Lung (tissue), 12 donors: ENCODE measurements around the gene ADAMTS2. TPM values are rescaled to one million over a fixed set of nuclear protein-coding genes. Genes with fewer than 3 reads are reported as not detected.

Source experiments
- ATAC-seq: fragments of 200-7000 bp; cut with Tn5 transposase; one replicate; pipeline ENCODE4 v1.9.1; 2020; ENCODE audit warnings: moderate number of reproducible peaks; ENCODE audit not compliant: insufficient read depth, low FRiP score
- DNase-seq, 3 donors: peaks; one replicate each; pipeline ENCODE4 v3.0.0-alpha.2; 2013 to 2017
- H3K27ac ChIP-seq, 2 donors: one replicate each; pipeline ENCODE4 v1.5.1; 2013; ENCODE audit warnings: mild to moderate bottlenecking in 2 of 2, moderate library complexity in 2 of 2, control low read depth in 1 of 2, inconsistent platforms in 1 of 2, low read depth in 1 of 2, low read length in 1 of 2
- H3K27me3 ChIP-seq, 3 donors: one replicate each; pipeline ENCODE4 v1.5.1; 2013; ENCODE audit warnings: low read length in 2 of 3; ENCODE audit not compliant: control insufficient read depth in 3 of 3, insufficient read depth in 3 of 3
- H3K36me3 ChIP-seq, 4 donors: one replicate each; pipeline ENCODE4 v1.5.1; 2013; ENCODE audit warnings: low read length in 4 of 4, mild to moderate bottlenecking in 1 of 4, moderate library complexity in 1 of 4; ENCODE audit not compliant: control insufficient read depth in 4 of 4, insufficient read depth in 4 of 4
- H3K4me1 ChIP-seq, 5 donors: one replicate each; pipeline ENCODE4 v1.5.1; 2013; ENCODE audit warnings: low read length in 5 of 5, mild to moderate bottlenecking in 2 of 5, moderate library complexity in 1 of 5; ENCODE audit not compliant: control insufficient read depth in 5 of 5, insufficient read depth in 5 of 5
- H3K4me3 ChIP-seq: one replicate; pipeline ENCODE4 v1.5.1; 2013; ENCODE audit warnings: mild to moderate bottlenecking, control low read depth, moderate library complexity
- H3K9ac ChIP-seq, 2 donors: one replicate each; pipeline ENCODE4 v1.5.1; 2013; ENCODE audit warnings: low read length in 2 of 2, control low read depth in 1 of 2; ENCODE audit not compliant: insufficient read depth in 1 of 2
- H3K9me3 ChIP-seq, 4 donors: one replicate each; pipeline ENCODE4 v1.5.1; 2013; ENCODE audit warnings: low read length in 3 of 4, mild to moderate bottlenecking in 1 of 4, moderate library complexity in 1 of 4; ENCODE audit not compliant: control insufficient read depth in 4 of 4, insufficient read depth in 3 of 4
- WGBS, 2 donors: extraction: QIAGEN DNeasy Blood & Tissue Kit; methylation state at CpG; one replicate each; pipeline ENCODE4 v1.1.7; 2013; 5-methylcytosine and 5-hydroxymethylcytosine counted together
- polyA plus RNA-seq, 2 donors: library from polyadenylated mRNA; stranded (reverse); fragments of 200-250 nt; gene quantifications; one replicate each; pipeline ENCODE4 v1.2.1, GENCODE V29; 2013
- total RNA-seq, 2 donors: library from RNA; depleted of rRNA in 1 of 2; stranded (reverse); fragments of >200 nt in 1 of 2; gene quantifications; one replicate each; pipeline ENCODE4 v1.2.1, GENCODE V29; 2014 to 2021
- TF ChIP-seq, protein P1 (sequence below): IDR thresholded peaks from 2 replicates; pipeline ENCODE4 v1.5.1; 2012; ENCODE audit warnings: mild to moderate bottlenecking; ENCODE audit errors: control extremely low read depth, extremely low read depth
- donor health status: control.
- donor health status: control.
- donor health status: Bipolar disorder and iron deficiency.
- donor health status: healthy.
- donor health status: DM: yes; HTN: yes; CAD: no.

Gene ADAMTS2
- total and polyA plus RNA-seq, 4 donors = 9.3 to 45.5 (median 28.7) TPM

DNA sequence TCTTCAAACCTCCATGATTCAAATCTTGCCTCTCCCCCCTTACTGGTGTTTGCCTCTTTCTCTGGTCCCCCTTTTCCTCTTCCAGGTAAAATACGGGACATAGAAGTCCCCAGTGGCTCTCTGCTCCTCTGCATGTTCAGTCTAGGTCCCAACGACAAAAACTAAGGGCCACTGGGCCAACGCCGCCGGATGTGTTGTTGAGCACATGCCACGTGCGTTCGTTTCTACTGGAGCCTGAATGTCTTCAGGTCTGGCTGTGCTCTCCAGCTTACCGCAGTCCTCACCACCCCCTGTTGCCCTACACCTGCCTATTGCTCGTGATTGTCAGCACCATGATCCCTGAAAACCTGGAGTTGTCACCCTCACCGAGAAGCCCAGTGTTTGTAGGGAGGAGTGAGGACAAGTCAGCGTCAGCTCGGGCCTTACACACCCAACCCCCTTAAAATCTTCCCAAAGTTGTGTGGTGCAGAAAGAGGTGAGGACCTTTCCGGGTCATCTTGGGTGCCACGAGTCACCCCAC, 2.8 kb upstream of the ADAMTS2 start:
- TF ChIP-seq, protein P1, sequence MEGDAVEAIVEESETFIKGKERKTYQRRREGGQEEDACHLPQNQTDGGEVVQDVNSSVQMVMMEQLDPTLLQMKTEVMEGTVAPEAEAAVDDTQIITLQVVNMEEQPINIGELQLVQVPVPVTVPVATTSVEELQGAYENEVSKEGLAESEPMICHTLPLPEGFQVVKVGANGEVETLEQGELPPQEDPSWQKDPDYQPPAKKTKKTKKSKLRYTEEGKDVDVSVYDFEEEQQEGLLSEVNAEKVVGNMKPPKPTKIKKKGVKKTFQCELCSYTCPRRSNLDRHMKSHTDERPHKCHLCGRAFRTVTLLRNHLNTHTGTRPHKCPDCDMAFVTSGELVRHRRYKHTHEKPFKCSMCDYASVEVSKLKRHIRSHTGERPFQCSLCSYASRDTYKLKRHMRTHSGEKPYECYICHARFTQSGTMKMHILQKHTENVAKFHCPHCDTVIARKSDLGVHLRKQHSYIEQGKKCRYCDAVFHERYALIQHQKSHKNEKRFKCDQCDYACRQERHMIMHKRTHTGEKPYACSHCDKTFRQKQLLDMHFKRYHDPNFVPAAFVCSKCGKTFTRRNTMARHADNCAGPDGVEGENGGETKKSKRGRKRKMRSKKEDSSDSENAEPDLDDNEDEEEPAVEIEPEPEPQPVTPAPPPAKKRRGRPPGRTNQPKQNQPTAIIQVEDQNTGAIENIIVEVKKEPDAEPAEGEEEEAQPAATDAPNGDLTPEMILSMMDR = no peak
- no peak for ATAC-seq
- Histone ChIP-seq H3K4me1 (peaks cover 0 to 16% (median 8%) of the 10 kb centered on the region in 5 donors), H3K27me3 (peaks cover 4 to 32% (median 9%) of the 10 kb centered on the region in 3 donors), H3K36me3 (no peaks in the 10 kb centered on the region), H3K27ac (no peak overlapping the region), H3K4me3 (no peak overlapping the region), H3K9ac (no peak overlapping the region), H3K9me3 (peaks cover 0 to 3% (median 0%) of the 10 kb centered on the region in 4 donors)
- WGBS, 2 donors = 79 to 86% methylated on average over 15 of the region's 15 CpGs
- no peak for DNase-seq

DNA sequence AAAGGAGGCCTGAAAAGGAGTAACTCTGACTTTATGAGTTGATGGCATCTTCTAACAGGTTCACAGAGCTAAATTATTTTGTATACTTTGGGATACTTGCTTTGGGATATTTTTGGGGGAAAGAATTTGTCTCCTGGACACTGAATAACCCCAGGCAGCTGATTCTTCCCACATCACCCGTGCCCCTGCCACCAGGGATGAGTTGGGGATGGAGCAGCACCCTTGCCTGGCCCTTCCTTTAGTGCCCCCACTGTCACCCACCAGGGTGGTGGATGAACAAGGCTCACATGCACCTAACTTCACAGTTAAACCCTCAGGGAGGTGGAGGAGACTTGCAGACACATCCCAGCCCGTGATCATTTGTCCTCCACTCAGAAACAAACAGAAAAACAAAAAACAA, 2.3 kb upstream of the ADAMTS2 start:
- ATAC-seq = no peak

DNA sequence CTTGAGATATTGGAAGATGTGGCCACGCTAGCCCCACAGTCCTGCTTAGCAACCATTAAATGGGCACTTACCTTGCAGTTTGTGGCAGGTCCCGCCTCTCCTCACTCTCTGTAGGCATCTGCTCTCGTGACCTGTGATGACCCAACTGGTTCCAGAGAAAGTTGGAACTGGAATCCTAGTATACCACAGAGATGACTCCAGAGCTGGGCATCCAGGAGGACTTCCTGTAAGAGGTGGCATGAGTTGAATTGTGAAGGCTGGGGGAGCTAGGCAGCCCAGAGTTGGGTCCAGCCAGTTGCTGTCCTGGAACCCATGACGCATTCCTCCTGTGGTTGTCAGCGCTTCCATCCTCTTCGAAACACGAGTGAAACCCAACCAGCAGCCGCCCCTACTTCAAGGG, 1.6 kb upstream of the ADAMTS2 start:
- H3K9ac ChIP-seq = no peak overlapping the region
- no peak for DNase-seq
- H3K36me3 ChIP-seq = no peaks in the 10 kb centered on the region
- H3K4me3 ChIP-seq = no peak overlapping the region
- WGBS, 2 donors = 85 to 92% methylated on average over 8 of the region's 8 CpGs
- H3K27ac ChIP-seq = no peak overlapping the region
- H3K27me3 ChIP-seq = peaks cover 7 to 44% (median 15%) of the 10 kb centered on the region in 3 donors
- TF ChIP-seq, protein P1 = no peak
- peaks cover 0 to 3% (median 0%) of the 10 kb centered on the region in 4 donors for H3K9me3 ChIP-seq
- peaks cover 0 to 25% (median 9%) of the 10 kb centered on the region in 5 donors for H3K4me1 ChIP-seq
- ATAC-seq = no peak

More for the DNA sequence above, 2.3 kb upstream of the ADAMTS2 start:
- H3K9ac ChIP-seq = no peak overlapping the region
- TF ChIP-seq, protein P1 = no peak
- H3K36me3 ChIP-seq = no peaks in the 10 kb centered on the region
- H3K4me1 ChIP-seq = peaks cover 0 to 21% (median 9%) of the 10 kb centered on the region in 5 donors
- WGBS, 2 donors = 59 to 66% methylated on average over 2 of the region's 2 CpGs
- DNase-seq = no peak
- H3K4me3 ChIP-seq = no peak overlapping the region
- no peak overlapping the region for H3K27ac ChIP-seq
- peaks cover 0 to 3% (median 0%) of the 10 kb centered on the region in 4 donors for H3K9me3 ChIP-seq
- peaks cover 7 to 37% (median 14%) of the 10 kb centered on the region in 3 donors for H3K27me3 ChIP-seq
